Measurements from ENCODE around the gene JADE2.
A peak's percentile ranks its signal among the peaks of the same experiment; 100 is the strongest.
"Not testable (repeated sequence)": the region's sequence is repeated elsewhere in the genome, so short reads cannot be mapped to it uniquely, and the experiment has no call there.

Gene JADE2

DNA sequence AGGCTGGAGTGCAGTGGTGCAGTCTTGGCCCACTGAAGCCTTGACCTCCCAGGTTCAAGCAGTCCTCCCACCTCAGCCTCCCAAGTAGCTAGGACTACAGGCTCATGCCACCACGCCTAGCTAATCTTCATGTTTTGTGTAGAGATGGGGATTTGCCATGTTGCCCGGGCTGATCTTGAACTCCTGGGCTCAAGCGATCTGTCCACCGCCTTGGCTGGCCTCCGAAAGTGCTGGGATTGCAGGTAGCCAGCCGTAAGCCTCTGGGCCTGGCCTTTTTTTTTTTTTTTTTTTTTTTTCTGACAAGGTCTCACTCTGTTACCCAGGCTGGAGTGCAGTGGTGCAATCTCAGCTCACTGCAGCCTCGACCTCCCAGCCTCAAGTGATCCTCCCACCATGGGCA, 27.2 kb downstream of the JADE2 start:
- not testable (repeated sequence) for DNase-seq

DNA sequence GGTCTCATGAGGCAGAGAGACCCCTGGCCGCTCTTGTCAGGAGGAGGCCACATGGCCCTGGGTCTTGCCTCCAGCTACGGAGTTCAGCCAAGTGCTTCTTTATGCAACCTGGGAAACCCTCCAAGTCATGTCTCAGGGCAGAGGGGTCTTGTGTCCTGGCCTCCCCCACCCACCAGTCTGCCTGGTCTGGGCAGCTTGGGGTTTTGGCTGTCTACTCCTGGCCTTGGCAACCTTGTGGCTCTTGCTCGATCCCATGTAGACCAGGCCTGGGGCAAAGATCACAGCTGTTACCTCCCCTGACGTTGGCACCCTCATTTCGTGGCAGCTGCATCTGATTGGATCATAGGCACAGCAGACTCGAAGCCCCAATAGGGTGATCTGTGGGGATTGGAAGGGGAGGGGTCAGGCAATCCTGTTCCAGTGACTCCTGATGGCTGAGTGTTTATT, 28.4 kb downstream of the JADE2 start:
- no peak for DNase-seq

DNA sequence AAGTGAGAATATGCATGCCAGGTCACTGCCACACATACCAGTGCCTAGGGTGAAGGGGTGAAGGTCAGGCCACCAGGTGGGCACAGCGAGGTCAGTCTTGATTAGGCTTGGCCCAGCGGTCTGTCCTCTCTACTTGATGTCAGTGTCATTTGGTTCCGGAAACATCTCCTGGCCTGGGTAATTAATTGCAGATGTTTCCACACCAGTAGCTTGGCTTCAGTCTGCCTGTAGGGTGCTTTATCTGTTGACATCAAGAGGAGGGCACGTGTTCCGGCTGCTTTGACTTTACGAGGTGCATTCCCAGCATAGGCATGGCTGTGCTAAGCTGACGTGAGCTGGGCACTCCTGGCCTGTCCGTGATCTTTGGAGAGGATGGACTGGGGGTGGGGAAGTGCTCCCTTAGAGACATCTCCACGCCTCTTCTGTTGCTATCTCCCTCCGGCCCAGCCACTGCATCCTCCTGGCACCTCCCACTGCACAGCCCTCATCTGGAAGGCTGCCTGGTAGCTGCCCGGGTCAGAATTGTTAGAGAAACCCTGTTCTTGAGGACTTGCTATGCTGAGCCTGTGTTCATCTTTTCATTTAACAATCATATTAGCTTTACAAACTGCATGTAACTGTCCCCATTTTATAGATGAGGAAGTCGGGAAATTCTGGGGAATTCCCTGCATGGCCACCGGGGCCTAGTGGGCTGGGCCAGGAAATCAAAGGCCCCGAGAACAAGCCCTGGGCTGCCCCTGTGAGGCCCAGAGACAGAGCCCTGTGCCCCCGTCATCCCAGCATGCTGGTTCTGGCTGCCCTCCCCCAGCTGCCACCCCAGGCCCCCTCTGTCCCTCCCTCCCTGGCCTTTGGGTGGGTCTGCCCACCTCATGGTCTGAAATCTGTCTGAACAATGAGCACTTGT, 29.1 kb downstream of the JADE2 start:
- peak; percentile 36 to 48 (median 44) for DNase-seq

DNA sequence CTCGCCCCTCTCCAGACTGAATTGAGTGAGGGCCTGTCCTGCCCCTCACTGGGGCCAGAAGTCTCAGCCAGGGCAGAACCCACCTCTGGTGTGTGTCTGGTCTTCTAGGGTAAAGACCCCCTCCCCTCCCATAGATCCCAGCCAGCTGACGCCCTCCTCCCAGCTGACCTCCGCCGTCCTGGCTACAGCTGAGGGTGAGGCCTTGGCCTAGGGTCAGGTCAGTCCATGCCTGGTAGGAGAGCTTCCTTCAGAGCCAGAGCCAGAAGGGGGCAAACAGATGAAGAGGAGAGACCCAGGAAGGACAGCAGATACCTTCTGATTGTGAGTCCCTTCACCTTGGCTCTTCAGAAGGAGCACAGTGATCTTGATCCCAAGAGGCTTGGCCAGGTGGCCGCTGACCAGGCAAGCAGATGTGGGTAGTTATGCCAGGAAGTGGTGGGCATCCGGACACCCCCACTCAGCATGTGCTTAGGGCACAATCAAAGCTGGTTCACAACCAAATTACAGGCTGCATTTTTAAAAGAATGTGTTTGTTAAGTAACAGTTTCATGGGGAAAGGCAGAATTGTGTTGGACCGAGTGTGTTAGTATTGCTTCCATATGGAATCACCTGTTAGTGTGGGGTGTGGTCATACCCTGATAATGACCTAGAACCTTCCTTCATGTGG, 29.9 kb downstream of the JADE2 start:
- peak in 1 of 5 donors; percentile 30 for DNase-seq

DNA sequence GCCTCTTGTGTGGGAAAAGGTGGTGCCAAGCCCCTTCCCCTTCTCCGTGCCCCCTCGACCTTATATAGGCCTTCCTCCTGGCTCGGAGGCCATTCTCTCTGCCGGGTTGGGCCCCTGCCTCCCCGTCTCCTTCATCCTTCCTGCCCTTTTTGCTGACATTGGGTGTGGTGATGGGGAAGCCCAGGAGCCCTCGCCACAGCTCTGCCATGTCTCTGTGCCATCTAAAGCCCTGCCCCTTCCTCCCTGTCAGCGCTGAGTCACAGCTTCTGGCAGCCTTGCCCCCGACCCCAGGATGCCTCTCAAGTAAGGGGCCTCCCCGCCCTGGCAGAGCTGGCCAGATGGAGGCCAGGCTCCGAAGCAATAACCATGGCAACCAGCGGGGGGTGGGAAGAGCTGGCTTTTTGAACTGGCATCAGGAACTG, 30.4 kb downstream of the JADE2 start:
- DNase-seq = peak; percentile 76 to 93 (median 79)

DNA sequence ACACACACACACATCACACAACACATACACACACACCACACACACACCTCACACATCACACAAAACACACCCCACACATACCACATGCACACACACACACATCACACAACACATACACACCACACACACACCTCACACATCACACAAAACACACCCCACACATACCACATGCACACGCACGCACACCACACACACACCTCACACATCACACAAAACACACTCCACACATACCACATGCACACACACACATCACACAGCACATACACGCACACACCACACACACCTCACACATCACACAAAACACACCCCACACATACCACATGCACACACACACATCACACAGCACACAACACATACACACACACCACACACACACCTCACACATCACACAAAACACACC, 31.1 kb downstream of the JADE2 start:
- not testable (repeated sequence) for DNase-seq

DNA sequence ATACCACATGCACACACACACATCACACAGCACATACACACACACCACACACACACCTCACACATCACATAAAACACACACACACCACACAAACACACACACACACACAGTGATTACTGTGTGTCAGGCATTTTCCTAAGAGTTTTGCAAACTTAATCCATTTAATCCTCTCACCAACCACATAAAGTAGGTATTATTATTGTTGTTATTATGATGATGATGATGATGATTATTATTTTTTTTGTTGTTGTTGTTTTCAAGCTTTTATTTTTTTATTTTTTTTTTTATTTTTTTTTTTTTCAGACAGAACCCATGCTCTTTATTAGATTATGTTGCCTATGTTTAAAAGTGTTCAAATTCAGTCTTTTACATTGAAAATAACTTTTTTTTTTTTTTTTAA, 31.5 kb downstream of the JADE2 start:
- DNase-seq = no peak

DNA sequence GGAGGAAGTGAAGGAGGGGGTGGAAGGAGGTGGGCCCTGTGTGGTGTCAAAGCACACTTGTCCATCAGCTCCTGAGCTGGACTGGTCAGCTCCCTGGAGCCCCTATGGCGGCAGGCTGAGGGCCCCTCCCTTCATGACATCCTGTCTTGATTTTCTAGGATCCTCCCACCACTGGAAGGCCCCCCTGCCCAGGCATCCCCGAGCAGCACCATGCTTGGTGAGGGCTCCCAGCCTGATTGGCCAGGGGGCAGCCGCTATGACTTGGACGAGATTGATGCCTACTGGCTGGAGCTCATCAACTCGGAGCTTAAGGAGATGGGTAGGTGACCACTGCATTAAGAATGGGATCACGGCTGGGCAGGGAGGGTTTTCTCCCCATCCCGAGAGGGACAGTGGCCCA, 34.2 kb downstream of the JADE2 start:
- no peak for DNase-seq

DNA sequence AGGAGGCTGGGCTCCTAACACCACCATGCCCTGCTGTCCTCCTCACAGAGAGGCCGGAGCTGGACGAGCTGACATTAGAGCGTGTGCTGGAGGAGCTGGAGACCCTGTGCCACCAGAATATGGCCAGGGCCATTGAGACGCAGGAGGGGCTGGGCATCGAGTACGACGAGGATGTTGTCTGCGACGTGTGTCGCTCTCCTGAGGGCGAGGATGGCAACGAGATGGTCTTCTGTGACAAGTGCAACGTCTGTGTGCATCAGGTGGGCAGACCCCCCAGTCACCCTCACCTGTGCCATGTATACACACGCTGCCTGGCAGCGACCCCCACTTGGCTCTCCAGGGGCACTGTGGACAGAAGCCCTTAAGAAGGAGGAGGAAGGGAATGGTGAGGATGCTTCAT, 35.2 kb downstream of the JADE2 start:
- DNase-seq = no peak

DNA sequence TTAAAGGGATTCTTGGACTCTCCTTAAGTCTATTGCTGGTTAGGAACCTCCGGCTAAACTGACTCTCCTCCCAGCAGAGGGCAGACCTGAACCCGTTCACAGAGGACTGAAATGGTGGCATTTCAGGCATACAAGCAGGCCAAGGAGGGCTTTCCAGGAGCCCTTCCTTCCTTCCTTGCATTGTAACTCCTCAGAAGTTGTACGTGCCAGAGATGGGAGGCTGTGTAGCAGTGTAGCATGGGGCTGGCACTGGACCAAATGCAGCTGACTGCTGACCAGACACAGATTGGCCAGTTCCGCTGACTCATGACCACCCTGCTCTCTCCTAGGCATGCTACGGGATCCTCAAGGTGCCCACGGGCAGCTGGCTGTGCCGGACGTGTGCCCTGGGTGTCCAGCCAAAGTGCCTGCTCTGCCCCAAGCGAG, 36.4 kb downstream of the JADE2 start:
- DNase-seq = no peak

DNA sequence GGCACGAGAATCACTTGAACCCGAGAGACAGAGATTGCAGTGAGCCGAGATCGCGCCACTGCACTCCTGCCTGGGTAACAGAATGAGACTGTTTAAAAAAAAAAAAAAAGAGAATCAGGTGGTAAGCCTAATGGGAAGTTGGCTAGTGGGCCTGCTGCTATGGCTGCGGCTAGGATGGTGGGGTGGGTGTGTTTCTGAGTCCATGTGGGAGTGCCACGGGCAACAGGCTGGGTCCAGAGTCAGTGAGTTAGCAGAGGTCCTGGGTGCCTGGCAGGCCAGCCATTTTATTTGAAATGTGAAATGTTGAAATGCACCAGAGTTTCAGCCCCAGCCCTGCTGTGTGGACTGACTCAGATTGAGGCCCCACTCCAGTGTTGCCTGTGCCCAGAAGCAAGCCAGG, 37.8 kb downstream of the JADE2 start:
- DNase-seq = no peak

DNA sequence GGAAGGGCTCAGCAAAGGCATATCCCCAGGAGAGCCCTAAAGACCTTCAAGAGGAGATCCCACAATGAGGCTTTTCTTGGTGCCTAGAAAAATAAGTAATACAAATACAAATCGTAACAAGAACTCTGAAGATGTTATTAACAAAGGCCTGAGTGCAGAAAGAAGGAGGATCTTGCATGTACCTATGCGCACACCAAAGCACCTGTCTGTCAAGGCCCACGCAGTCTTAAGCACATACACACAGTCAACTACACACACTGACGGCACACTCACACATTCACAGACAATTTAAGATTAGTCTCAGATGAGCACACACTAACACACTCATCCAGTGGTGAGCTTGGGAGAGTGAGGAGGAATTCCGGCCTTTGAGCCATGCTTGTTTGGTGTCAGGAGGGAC, 38.5 kb downstream of the JADE2 start:
- DNase-seq = no peak

DNA sequence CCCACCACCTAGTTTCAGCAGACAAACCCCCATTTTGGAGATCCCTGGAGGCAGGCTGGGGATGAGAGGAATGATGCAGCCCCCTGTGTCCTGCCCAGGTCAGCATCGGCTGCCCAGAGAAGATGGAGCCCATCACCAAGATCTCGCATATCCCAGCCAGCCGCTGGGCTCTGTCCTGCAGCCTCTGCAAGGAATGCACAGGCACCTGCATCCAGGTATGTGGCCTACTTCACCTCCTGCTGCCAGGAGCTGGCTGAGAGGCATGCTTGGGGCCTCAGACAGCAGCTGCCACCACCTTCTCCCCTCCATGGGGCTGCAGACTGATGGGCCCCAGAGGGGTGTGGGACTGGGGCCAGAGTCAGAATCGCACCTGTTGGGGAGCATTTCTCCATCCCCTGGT, 38.9 kb downstream of the JADE2 start:
- no peak for DNase-seq

DNA sequence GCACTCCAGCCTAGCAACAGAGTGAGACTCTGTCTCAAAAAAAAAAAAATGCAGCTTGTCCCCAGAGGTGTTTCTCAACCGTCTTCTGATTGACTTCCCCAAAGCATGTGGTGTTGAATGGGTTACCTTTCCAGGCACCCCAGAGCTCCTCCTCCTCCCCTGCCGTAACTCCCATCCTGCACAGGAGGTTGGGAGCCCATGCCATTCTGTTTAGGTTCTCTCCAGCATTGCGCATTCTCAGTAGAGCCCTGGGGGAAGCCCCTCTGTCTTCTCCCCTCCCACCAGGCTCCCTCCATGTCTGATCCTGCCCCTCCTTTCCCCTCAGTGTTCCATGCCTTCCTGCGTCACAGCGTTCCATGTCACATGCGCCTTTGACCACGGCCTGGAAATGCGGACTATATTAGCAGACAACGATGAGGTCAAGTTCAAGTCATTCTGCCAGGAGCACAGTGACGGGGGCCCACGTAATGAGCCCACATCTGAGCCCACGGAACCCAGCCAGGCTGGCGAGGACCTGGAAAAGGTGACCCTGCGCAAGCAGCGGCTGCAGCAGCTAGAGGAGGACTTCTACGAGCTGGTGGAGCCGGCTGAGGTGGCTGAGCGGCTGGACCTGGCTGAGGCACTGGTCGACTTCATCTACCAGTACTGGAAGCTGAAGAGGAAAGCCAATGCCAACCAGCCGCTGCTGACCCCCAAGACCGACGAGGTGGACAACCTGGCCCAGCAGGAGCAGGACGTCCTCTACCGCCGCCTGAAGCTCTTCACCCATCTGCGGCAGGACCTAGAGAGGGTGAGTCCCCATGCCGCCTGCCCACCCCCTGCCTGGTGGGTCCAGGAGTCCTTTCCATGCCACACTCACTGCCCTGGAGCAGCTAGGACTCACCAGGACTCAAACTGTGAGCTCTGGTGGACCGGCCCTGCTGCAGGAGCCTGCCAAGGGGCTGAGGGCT, 40.6 kb downstream of the JADE2 start:
- DNase-seq = no peak

DNA sequence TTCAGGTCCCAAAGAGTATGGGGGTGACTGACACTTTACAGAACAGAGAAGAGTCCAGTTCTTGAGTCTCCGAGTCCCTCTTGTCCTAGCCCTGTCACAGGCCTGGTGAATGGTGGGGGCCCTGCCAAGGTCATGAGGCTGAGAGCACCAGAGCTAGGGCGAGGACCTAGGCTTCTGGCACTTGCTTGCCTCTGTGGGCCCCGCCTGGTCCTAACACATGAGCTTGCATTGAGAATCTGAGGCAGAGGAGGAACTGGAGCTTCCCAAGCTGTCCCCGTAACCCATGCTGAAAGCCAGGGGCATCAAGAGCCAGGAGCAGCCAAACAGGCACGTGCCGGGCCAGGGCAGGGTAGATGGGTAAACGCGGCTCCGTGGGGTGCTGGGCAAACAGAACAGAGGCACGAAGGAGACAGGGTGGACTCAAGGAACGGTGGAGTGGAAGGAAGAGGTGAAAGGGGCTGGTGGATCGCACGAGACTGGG, 41.3 kb downstream of the JADE2 start:
- DNase-seq = no peak

DNA sequence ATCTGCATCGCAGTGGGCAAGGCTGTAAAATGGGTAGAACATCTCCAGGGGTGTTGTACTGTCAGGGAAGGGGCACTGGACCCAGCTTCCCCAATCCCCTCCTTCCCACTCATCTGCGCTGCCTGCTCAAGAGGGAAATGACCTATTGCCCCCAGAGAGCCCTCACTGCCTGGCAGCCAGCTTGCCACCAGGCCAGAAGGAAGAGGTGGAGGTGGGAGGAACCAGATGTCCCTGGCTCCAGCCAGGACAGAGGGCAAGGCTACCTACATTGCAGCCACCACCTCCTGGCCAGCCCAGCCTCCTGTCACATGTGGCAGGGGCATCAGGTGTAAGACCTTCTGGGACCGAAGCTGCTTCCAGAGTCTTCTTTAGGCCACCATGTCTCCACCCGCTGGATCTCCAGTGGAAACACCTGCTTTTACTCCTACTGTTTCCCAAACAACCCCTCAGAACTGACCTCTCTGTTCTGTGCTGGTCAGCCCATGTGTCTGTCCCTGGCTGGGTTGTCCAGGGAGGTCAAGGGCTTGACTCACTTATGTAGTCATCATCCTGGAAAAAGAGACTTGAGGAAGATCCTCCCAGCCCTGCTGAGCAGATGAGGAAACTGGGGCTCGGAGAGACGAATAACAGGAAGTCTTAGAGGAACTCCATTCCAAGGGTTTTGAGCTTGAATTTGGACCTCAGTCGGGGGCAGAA, 42.3 kb downstream of the JADE2 start:
- DNase-seq = no peak

DNA sequence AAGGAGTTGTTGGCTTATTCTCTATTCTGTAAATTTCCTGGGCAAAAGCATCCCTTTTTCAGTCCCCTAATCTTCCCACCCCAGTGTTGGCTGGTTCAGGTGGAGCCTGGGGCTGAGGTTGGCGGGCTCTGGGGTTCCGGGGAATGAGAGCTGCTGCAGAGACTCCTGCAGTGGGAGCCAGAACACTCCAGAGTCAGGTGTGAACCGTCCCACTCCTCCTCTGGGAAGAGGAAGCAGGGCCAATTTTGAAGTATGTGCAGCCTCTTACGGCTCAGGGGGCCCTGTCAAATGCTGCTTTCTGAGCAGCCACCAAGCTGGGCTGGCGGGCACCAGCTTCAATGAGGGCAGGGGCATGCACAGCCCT, 42.8 kb downstream of the JADE2 start:
- DNase-seq = no peak

DNA sequence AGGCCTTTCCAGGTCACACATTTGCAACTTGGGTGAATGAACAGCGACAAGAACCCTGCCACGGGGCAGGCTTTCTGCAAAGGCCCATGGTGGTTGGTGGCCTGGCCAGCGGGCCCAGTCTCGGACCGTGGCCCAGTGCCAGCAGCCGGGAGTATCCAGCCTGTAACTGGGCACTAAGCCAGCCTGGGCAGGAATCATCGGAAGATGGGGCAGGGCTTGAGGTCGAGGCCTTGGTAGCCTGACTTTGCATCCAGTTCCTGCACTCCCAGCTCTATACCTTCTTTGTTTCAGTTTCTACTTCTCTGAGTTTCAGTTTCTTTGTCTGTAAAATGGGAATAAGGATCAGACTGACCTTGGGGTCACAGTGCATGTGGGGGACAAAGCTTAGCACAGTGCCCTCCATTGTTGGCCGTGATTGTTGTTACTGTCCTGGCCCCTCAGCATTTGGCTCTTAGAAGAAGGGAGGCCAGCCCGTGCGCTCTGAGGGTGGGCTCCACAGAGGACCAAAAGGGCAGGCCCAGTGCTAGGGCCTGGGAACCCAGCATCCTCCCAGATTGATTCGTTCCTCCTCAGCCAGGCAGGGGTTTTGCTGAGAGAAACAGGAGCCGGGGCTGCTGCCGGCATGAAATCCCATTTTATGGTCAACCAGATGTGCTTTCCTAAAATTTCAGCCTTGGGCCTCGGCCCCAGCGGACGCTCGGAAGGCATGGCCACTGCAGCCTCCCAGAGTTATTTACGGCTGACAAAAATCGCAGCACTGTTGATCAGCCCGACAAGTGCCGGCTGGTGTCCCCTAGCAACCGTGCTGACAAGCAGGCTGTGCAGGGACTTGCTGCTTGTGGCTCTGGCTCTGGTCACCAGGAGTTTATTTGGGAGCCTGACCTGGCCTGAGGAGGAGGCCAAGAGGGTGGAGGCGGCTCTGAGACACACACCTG, 43.6 kb downstream of the JADE2 start:
- DNase-seq = no peak

DNA sequence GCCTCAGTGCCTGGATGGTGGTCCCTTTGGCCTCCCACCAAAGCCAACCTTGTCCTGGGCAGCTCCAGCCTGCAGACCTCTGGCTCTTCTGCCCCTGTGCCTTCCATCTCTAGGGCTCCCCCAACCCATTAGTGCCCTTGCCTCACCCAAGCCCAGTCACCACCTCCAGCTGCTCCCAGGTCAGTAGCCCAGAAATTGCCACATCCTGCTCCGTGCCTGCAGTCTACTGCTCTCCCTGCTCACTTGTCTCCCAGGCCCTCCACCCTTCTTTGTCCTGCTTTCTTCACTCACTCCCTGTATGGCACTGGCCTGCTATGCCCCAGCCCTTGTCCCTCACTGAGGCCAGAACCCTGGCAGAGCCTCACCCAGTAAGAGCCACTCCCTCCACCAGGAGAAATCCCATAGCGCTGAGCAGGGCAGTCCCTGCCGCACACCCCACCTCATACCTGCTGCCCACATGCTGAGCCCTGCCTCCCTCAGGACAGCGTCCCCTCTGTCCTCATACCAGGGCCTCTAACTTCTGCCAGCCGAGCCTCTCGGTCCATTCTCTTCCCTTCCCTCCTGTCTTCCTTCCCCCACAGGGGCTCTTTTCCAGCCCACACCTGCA, 44.4 kb downstream of the JADE2 start:
- DNase-seq = no peak

DNA sequence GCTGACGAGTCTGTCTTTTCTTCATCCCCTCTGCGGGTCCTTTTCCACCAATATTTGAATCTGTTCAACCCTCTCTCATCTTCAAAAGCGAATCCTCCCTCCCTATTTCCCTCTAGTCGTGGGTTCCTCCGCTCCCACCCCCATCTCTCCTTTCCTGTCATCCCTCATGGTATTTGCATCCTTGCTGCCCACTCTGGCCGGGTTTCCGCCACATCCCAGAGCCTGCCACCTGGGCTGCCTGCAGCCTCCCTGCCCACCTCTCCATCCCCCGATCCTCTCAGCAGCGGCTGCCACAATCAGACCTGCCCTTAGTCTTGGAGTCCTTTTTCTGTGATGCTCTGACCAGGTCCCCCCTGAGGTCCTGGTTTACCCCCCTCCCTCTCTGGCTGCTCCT, 44.9 kb downstream of the JADE2 start:
- DNase-seq = no peak

DNA sequence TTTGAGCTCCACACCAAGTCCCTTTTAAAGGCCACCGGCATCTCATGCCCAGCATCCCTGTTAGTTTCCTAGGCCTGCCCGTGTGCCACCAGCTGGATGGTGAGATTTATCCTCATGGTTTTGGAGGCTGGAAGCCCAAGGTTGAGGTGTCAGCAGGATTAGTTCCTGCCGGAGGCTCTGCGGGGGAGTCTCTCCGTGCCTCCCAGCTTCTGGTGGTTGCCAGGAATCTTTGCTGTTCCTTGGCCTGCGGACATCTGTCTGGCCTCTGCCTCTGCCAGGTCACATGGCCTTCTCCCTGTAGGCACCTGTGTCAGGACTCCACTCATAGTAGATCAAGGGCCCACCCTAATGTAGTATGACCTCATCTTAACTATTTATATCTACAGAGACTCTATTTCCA, 45.4 kb downstream of the JADE2 start:
- DNase-seq = no peak

Measured in T-helper 1 cell (primary cell).